Measurements from ENCODE around the gene PSMA2.

Gene PSMA2

DNA sequence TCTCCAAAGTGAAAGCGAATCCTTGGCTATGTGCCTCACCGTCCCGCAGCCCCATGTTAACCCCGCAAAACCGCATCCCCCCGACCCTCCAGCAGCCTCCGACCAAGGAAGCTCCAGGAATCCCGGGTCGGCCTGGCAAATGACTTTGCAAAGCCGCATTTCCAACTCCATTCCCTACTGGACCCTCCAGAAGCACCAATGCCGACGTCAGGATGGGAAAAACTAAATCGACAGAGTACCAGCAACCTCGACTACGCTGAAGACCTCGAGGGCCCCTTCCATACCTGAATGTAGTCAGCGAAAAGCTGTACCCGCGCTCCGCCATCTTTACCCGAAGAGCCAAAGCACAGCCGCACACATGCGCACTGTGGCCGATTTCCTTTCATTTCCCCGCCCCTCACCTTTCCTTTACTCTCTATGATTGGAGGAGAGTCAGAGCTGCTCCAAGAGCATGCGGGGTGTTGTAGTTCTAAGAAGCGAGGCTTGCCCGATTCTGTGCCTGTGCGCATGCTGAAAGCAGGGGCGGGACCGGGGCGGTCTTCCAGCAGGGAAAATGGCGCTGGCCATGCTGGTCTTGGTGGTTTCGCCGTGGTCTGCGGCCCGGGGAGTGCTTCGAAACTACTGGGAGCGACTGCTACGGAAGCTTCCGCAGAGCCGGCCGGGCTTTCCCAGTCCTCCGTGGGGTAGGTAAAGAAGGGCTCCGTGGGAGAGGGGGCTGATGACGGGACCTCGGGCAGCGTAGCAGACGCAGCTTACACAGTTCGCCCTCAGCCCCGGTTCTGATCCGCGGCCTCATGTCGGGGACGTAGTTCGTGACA lies at the start of gene PSMA2, which contains the start of gene MRPL32:
TSS of gene PSMA2 (minus strand) at position 341 of the 818 bp plus-strand sequence. CDS start at position 325, 16 bp downstream.
TSS of gene MRPL32 (plus strand) at position 543 of the 818 bp plus-strand sequence. CDS start at position 554, 11 bp downstream.
- peak; percentile 98 for DNase-seq

DNA sequence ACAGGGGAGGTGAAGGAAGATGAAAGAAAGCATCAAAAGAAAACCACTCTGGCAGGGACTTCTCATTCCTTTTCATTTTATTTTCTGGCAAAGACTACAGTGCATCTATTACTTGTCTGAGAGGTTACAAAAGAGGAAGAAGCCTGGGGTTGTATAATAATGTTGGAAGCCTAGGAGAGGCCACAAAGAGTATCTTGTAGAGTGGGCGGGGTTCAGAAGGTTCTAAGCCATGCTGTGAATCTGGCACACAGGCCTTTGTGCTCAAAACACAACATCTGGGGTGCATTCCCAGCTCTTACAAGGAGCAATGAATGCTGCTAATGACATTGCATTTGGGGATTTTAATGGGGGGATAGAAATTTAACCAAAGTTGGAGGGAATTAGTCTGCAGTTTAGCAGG lies 49.6 kb upstream of the PSMA2 start:
- DNase-seq, result no peak

DNA sequence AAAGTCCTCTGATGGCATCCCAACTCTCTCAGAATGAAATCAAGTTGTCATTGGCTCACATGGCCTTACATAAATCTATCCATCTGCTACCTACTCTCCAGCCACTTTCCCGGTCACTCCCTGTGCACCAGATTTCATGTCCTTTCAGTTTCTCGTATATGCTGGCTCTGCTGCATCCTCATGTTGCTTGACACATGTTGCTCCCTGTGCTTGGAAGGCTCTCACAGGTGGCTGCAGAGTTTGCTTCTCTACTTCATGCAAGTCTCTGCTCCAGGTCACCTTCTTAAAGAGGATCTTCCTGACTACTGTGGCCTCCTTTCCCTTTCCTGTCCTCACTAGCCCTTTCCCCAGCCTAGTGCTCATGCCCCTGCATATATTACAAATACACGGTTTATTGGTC lies 48.5 kb upstream of the PSMA2 start:
- no peak for DNase-seq

DNA sequence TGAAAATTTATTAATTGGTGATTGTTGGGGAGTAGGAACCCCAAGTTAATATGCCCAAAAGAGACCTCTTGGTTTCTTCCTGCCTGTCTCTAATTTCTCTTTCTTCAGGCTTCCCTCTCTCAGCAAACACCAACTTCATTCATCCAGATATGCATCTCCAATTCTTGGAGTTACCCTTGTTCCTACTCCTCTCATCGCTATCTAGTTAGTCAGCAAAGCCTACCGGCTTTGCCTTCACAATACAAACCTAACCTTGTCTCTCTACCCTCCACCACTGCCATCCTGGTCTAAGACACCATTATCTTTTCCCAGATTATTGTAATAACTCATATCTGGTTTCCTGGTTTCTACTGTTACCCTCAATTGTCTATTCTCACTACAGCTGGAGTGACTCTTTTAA lies 48.1 kb upstream of the PSMA2 start:
- DNase-seq, result no peak

DNA sequence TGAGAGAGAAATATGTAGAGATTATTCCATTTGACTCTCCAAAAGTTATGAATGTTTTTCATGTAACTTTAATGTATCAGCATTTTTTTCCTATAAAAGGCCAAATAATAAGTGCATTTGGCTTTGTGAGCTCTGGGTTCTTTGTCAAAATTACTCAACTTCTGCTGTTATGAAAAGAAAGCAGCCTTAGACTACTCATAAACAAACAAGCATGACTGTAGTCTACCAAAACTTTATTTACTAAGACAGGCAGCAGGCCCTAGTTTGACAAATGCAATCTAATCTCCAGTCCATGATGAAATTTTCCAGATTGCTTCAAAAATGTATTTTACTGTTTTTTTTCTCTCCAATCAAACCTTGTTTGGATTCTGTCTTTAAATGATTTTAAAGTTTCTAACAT lies 46.5 kb upstream of the PSMA2 start:
- DNase-seq, result no peak

DNA sequence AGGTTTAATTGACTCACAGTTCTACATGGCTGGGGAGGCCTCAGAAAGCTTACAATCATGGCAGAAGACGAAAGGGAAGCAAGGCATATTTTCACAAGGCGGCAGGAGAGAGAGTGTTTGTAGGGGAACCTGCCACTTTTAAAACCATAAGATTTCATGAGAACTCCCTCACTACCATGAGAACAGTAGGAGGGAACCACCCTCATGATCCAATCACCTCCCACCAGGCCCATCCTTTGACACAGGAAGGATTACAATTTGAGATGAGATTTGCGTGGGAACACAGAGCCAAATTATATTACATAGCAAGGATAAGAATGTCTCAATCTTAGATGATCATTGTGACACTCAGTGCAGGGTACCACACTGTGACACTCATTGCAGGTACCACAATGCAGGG lies 44.4 kb upstream of the PSMA2 start:
- DNase-seq, result no peak

DNA sequence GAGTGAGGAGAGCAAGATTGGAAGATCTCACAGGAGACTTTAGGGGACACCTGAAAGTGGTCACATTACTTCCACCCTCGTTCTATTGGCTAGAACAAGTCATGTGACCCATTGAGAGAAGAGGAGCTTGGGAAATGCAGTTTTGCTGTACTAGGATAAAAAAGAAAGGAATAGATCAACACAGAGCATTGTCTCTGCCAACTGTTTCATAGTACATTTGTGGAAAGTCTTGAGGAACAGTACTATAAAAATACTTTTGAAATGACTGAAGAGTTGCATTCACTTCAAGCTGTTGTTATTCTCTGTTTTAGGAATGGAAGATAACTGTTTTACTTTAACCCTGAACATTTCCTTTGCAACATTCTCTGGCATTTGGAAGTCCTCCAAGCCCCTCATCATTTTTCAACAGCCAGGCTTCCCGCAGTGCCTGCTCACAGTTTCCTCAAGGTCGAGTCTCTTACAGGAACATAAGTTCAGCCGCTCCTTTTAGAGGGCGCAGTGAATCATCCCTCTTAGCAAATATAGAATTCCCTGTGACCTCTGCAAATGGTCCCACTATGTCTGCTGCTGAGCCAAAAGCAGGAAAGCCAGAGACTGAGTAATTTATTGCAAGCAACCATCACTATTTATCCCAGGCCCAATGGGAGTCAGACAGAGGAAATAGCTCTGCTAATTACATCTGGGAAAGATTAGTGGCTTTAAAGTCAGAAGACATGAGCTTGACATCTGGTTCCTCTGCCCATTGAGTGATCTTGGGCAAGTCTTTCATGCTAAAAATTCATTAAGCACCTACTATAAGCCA lies 40.9 kb upstream of the PSMA2 start:
- DNase-seq, result no peak

DNA sequence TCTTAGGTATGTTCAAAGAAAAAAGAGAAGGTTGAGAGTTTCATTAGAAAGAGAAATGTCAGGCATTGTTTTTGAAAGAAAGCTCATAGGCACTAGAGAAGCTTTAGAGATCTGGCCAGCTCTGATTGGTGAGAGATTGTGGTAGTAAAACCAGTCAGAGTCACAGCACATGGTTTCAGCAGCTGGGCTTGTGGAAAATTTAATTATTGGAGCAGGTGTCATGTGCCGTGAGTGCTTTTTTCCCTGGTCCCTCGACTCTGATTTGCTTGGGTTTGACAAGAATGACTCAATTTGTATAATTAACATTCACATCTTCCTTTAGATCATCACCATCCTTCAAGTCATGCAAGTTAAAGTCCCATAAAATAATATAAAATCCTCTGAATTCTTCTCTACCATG lies 35.4 kb upstream of the PSMA2 start:
- no peak for DNase-seq

DNA sequence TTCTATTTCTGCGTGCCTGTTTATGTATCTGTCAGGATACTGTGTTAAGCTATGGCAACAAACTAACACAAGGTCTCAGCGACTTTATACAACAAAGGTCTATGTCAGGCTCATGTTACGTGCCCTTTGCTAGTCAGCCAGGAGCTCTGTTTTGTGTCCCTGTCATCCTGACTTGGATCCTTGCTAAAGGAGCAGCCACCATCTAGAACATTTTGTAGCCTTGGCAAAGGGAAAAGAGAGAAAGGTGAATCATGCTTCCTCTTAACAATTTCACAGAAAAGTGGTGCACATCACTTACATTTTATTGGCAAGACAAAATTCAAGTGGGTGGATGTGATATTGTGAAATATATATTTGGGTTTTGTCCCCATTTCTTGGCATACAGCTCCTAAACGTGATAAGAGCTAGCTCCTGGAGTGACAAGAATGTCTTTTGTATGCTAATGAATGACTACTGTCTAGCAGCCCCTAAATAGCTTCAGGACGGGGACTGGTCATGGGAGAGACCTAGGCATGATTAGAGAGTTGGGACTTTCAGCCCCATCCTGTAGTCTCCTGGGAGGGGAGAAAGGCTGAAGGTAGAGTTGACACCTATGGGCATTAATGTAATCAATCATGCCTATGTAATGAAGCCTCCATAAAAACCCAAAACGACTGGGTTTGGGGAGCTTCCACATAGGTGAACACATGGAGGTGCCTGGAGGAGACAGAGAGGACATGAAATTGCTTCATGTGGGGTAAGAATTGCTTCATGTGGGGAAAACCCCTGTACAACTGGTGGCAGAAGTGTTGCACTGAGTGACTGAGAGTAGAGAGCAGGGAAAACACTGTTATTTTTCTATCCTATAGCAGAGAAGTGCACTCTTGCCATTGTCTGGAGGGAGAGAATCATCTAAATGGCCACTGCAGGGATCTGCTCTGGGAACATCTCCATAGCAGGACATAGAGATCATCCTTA lies 33.2 kb upstream of the PSMA2 start:
- DNase-seq, result no peak

DNA sequence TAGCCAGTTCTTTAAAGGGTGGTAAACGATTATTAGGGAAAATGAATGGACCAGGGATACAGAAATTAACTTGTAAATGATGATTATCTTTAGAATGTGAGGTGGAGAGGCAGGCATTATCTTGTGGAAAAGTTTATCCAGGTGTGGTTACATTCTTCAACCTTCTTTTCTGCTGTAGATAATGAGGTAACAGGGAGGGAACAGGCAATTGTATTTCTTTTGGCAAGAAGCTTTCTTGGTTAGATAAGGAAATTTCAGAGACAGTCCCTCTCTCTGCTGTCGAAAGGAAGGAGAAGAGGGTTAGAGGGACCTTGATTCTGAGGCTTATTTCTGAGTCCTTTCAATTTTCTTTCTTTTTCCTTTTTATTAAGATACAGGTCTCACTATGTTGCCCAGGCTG lies 32.3 kb upstream of the PSMA2 start:
- DNase-seq, result no peak

DNA sequence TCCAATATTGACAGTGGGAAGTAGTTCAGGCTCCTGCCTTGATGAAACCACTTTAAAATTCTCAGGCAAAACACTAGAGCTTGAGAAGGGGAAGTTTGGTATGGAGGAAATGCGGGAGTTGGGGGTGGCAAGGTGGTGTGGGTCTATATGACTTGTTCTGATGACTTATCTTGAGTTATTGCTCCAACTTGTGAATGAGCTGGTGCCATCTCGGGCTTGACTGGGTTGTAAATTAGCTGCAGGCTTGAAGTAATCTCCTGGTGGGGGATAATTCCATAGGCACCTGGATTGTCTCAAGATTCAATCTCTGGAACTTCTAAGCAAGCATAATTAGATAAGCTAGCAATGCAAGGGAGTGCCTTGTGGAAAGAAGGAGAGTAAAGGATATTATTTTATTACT lies 29.2 kb upstream of the PSMA2 start:
- no peak for DNase-seq

DNA sequence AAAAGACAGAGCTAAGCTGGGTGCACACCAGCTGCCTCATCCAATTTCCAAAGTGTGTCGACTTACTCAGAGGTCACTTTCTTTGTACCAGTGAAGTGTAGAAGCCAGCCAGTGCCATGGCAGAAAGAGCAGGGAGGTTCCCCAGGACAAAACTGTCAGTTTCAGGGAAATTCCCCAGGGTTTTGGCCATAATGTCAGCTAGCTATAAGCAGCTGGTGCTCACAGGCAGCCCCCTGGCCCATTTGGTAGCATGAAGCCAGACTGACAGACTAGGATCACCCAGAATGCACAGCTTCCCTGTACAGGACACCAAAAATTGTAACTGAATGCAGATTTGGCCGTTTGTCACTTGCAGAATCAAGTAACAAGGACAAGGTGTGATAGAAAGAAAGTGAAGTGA lies 28.8 kb upstream of the PSMA2 start:
- DNase-seq, result no peak

DNA sequence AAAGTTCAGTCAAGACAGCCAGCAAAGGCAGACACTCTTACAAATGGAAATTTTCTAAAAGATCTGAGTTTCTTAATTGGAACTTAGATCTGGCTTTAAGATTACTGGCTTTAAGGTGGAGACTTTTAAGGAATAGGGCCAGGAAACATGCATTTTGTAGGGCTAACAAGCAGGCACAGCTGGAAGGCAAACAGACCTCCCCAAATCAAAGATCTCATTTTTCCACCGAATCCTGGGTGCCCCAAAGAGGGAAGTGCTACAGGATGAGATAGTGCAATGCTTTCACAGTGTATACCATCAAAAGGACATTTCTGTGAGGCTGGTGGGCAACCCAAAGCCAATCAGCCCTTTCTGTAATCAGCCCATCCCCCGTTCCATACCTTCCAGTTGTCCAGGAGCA lies 27.6 kb upstream of the PSMA2 start:
- DNase-seq, result no peak

DNA sequence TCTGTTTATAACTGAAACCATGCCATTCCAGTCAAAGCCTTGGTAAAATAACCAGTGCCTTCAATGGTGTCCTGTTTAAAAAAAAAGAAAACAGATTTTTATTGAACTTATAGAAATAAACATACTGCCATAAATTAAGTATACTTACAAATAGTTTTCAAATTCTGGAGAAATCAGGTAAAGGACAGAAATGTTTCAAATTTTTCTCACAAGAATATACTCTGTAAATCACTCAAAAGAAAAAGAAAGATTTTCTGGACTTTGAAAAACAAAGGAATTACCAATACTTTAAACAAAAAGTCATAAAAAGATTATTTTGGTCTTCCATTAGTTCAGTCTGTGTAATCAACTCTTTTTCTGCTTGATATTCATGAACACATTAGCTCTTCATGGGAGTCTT lies 24.1 kb upstream of the PSMA2 start:
- no peak for DNase-seq

DNA sequence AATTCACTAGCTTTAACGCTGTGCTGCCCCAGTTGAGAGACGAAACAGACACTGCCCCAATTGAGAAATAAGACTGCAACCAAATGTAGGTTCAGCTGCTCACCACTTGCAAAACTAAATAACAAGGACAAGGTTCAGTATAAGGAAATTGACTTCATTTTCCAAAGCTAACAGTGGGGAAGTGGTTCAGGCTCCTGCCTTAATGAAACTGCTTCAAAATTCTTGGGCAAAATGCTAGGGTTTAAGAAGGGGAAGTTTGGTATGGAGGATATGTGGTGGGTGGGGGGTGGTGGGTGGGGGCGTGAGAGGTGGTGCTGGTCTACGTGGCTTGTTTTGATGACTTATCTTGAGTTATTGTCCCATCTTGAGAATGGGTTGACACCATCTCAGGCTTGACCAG lies 22.0 kb upstream of the PSMA2 start:
- no peak for DNase-seq

DNA sequence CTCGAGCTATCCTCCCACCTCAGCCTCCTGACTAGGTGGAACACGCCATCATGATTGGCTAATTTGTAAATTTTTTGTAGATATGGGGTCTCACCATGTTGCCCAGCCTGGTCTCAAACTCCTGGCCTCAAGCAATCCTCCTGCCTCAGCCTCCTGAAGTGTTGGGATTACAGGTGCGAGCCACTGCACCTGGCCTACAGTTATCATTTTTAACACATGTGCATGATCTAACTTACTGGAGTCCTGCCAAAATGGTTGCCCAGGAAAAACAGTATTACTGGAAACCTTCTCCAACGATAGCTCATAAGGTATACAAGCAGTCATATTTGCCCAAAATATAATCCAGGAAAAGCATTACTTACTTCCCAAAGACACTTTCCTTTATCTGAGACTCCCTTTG lies 20.4 kb upstream of the PSMA2 start:
- no peak for DNase-seq

DNA sequence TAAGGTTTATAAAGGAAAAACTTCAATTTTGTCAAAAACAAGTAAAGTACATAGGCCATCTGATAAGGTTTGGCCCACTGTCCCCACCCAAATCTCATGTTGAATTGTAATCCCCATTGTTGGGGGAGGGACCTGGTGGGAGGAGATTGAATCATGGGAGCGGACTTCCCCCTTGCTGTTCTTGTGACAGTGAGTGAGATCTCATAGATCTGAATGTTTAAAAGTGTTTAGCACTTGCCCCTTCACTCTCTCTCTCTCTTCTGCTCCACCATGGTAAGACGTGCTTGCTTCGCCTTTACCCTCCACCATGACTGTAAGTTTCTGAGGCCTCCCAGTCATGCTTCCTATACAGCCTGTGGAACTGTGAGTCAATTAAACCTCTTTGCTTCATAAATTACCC lies 18.4 kb upstream of the PSMA2 start:
- DNase-seq, result no peak

DNA sequence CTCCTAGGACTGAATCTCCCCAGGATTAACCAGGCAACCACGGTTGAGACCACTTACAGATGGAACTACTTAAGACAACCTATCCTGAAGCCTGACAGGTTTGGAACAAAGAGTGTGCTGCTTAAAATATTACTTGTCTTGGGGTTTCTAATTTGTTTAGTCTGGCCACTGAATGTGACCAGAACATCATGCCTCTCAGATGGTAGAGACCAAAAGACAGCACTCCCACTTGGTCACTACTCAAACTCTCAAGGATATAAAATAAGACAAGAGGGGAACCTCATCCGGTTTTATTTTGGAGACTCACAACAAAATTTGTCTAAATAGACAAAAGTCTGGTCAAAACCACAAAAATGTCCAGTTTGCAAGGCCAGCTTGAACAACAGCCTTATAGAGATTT lies 15.5 kb upstream of the PSMA2 start:
- no peak for DNase-seq

DNA sequence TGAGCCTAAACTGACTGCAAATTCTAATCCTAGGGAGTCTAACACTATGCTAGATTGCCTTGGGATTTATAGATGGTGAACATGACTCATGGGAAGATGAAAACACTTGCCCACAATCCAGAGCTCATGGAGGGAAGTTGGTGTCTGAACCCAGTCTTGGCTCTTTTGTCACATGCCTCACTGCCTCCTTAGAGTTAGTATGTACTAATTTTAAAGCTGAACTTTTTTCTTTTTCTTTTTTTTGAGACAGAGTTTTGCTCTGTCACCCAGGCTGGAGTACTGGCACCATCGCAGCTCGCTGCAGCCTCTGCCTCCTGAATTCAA lies 14.6 kb upstream of the PSMA2 start:
- no peak for DNase-seq

DNA sequence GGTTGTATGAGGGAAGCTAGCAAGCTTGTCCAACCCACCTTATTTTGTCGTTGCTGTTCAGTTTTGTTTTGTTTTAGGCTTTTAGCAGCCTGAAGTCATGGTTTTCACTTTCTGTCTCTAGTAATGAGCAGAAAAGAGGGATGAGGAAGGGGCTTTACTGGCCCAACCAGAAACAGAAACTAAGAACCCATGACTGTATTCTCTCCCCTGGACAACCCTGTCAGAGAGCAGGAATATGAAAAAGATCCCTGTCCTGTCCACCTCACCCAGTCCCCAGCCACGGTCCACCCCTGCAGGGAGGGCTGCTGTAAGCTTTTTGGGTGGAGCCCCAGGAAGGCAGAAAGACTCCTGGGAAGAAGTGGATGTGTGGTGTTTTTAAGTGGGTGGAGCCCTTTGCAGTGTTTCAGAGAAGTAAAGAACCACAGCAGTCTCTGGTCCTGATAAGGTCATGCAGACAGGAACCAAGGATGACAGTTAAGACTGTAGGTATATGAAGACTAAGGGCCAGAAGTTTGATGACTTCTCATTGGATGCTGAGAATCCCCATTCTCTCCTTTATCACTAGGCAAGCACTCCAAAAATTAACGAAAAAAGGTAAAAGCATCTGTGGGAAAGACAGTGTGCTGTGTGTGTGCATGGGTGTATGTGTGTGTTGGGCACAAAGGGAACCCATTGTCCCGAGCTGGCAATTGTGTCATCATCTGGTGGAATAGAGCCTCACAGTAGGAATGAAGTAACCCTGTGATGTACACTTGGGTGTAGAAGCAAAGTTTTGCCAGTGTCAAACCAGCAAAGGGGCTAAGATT lies 14.1 kb upstream of the PSMA2 start:
- no peak for DNase-seq

DNA sequence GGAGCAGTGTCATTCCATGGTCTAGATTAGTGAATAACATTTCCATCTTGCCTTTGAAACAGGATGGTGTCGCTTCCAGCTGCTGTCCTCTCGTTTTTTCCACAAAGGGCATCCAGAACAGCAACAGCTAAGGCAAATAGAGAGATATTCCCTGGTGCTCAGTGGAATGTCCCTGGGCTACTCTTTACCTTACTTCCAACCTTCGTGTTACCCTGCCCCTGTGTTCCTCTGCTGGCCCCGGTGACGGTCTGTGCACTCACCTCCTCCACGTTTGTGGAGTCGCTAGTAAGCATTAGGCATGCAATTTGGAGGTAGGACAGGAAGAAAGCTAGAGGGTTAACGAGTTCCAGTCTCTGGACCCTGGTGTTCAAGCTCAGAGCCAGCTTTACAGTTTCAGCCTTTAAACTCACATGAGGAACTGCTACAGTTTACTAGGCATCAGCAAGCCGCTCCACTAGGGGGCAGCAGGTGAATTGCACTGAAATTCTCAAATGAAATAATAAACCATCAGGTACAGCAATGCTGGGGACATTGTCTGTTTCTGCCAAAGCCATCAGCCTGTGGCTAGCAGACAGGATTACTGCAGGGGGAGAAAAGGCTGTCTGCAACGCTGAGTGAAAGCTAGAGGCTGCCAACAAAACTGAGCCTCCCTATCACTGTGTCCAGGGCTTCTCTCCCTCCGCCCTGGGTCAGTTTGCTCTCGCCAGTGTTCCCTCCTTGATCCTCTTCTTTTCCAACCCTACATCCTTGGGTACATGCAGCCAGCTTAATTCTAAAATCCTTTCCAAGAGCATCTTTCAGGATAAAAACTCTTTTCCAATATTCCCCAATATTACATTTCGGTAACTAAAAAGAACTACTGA lies 9.2 kb upstream of the PSMA2 start:
- DNase-seq, result peak; percentile 26
